Measurements from ENCODE around the gene DTX2.
"Not testable (repeated sequence)": the region's sequence is repeated elsewhere in the genome, so short reads cannot be mapped to it uniquely, and the experiment has no call there.

- not testable (repeated sequence) for TF ChIP-seq CTCF (conservative IDR thresholded peaks at IDR 0.05; ENCODE audit: low read length); EZH2phosphoT487 (IDR thresholded peaks at IDR 0.05; ENCODE audit: borderline replicate concordance, low read depth, low read length)
These were observed 3.0 kb upstream of the DTX2 start for GRCh38 chr7:76458504-76458903.

Measured in OCI-LY7 (cell line).